Panc1 (cell line): ENCODE results near the gene USP3. TPM values are rescaled to one million over a fixed set of nuclear protein-coding genes. Genes with fewer than 3 reads are reported as not detected.

ENCODE experiments used
- ATAC-seq: fragments of 200-7000 bp; cut with Tn5 transposase; 2 replicates; pipeline ENCODE4 v1.9.1; 2020; ENCODE audit warnings: mild to moderate bottlenecking, moderate library complexity
- BruUV-seq: library from RNA; stranded (reverse); fragments of 400-500 nt; replicated peaks from 2 replicates; lab custom pipeline; 2021; lab: Mats Ljungman, UMichigan
- CTCF ChIA-PET: fragments of 300-600 bp; sonication (Branson Sonifier 250); formaldehyde crosslinking; loops from one replicate; lab custom pipeline; 2022; ENCODE audit warnings: antibody characterized with exemption; lab: Charles Lee
- POLR2A ChIA-PET: fragments of 300-600 bp; sonication (Branson Sonifier 250); formaldehyde crosslinking; loops from one replicate; lab custom pipeline; 2022; ENCODE audit warnings: antibody characterized with exemption; lab: Charles Lee
- DNase-seq: peaks from one replicate; pipeline ENCODE4 v3.0.0-alpha.2; 2010; ENCODE audit warnings: low read depth, low spot score
- H3K27ac ChIP-seq: 2 replicates; pipeline ENCODE4 v1.5.1; 2011; ENCODE audit warnings: mild to moderate bottlenecking, low read length, inconsistent platforms
- H3K27me3 ChIP-seq: fragments of 200-500 bp; sonication (Bioruptor generic); 2 replicates; pipeline ENCODE4 v1.6.0; 2014; ENCODE audit warnings: low read length, inconsistent platforms; ENCODE audit not compliant: control insufficient read depth, insufficient read depth
- H3K36me3 ChIP-seq: fragments of 200-500 bp; sonication (Bioruptor generic); 2 replicates; pipeline ENCODE4 v1.5.1; 2014; ENCODE audit warnings: inconsistent platforms, mild to moderate bottlenecking, low read length, moderate library complexity; ENCODE audit not compliant: control insufficient read depth, insufficient read depth
- H3K4me1 ChIP-seq: 2 replicates; pipeline ENCODE4 v1.5.1; 2011; ENCODE audit warnings: inconsistent platforms, mild to moderate bottlenecking, low read length, moderate library complexity; ENCODE audit not compliant: control insufficient read depth, insufficient read depth
- H3K4me3 ChIP-seq, 2 experiments: 2 replicates each; pipeline ENCODE4 v1.5.1; 2011 to 2012; ENCODE audit warnings: low read depth in 2 of 2, low read length in 2 of 2, mild to moderate bottlenecking in 2 of 2, inconsistent platforms in 1 of 2, moderate library complexity in 1 of 2
- H3K9me3 ChIP-seq: fragments of 200-500 bp; sonication (Bioruptor generic); 2 replicates; pipeline ENCODE4 v1.5.1; 2014; ENCODE audit warnings: low read depth, mild to moderate bottlenecking, inconsistent platforms, low read length, moderate library complexity; ENCODE audit not compliant: control insufficient read depth, insufficient read depth
- POLR2AphosphoS5 ChIP-seq: IDR thresholded peaks from 2 replicates; pipeline ENCODE4 v1.6.1; 2012; ENCODE audit warnings: mild to moderate bottlenecking, low read depth, low read length, moderate library complexity
- SIN3A ChIP-seq: IDR thresholded peaks from 2 replicates; pipeline ENCODE4 v1.6.1; 2012; ENCODE audit warnings: low read depth, mild to moderate bottlenecking, low read length, moderate library complexity, borderline replicate concordance; ENCODE audit not compliant: insufficient read depth
- TCF7L2 ChIP-seq: IDR thresholded peaks from 2 replicates; pipeline ENCODE4 v1.6.1; 2011; ENCODE audit warnings: mild to moderate bottlenecking, low read depth, low read length, inconsistent platforms
- in situ Hi-C: cut with HindIII; loops from 2 replicates; pipeline ENCODE4 v1.10.0; 2016; ENCODE audit warnings: low sequenced_read_pairs, low pct_unique_long_range_greater_than_20kb
- intact Hi-C: fragments of 100-400 bp; cut with micrococcal nuclease; formaldehyde crosslinking; loops from one replicate; pipeline ENCODE4 v1.10.0; 2022; ENCODE audit not compliant: unreplicated experiment
- total RNA-seq: library from RNA; stranded (reverse); gene quantifications from one replicate; pipeline ENCODE4 v1.2.1, GENCODE V29; 2021; ENCODE audit not compliant: unreplicated experiment
- TF ChIP-seq, protein P1 (sequence below), 2 experiments: IDR thresholded peaks; 2 replicates each; pipeline ENCODE4 v1.6.1; 2011 to 2012; ENCODE audit warnings: low read depth in 2 of 2, control low read depth in 1 of 2, low read length in 1 of 2, mild to moderate bottlenecking in 1 of 2, moderate library complexity in 1 of 2; ENCODE audit not compliant: insufficient read depth in 1 of 2
- TF ChIP-seq, protein P2 (sequence below): fragments of 450-650 bp; IDR thresholded peaks from 2 replicates; pipeline ENCODE4 v1.5.1; 2017; ENCODE audit warnings: mild to moderate bottlenecking

The USP3 gene
- total RNA-seq, 1 experiment from 2014 or later, result 51.4 TPM

DNA sequence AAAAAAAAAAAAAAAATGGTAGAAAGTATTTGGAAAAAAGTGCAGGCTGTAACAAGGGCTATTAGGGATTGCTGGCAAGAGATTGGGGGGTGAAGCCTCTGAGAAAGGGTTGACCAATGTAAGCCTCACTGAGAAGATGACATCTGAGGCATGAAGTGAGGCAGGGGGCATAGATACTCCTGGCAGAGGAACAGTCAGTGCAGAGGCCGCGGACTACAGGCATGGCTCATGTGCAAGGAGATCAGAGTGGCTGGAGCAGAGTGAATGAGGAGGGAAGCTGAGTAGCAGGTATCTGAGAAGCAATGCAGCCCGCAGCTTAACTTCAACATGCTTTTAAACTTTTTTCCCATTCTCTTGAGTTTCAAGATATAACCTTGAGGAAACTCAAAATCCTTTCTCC, 98.2 kb downstream of the USP3 start:
- CTCF ChIA-PET, result no interaction called here
- in situ Hi-C loops (no loop called here), intact Hi-C loops (no loop called here)
- no peaks in the 10 kb centered on the region for H3K36me3 ChIP-seq
- POLR2A ChIA-PET, result no interaction called here
- H3K27ac ChIP-seq, result no peak overlapping the region
- no peak overlapping the region for H3K4me3 ChIP-seq
- no peak for ATAC-seq
- peaks cover 16% of the 10 kb centered on the region for H3K4me1 ChIP-seq
- no peak for TF ChIP-seq TCF7L2
- TF ChIP-seq, protein P1, sequence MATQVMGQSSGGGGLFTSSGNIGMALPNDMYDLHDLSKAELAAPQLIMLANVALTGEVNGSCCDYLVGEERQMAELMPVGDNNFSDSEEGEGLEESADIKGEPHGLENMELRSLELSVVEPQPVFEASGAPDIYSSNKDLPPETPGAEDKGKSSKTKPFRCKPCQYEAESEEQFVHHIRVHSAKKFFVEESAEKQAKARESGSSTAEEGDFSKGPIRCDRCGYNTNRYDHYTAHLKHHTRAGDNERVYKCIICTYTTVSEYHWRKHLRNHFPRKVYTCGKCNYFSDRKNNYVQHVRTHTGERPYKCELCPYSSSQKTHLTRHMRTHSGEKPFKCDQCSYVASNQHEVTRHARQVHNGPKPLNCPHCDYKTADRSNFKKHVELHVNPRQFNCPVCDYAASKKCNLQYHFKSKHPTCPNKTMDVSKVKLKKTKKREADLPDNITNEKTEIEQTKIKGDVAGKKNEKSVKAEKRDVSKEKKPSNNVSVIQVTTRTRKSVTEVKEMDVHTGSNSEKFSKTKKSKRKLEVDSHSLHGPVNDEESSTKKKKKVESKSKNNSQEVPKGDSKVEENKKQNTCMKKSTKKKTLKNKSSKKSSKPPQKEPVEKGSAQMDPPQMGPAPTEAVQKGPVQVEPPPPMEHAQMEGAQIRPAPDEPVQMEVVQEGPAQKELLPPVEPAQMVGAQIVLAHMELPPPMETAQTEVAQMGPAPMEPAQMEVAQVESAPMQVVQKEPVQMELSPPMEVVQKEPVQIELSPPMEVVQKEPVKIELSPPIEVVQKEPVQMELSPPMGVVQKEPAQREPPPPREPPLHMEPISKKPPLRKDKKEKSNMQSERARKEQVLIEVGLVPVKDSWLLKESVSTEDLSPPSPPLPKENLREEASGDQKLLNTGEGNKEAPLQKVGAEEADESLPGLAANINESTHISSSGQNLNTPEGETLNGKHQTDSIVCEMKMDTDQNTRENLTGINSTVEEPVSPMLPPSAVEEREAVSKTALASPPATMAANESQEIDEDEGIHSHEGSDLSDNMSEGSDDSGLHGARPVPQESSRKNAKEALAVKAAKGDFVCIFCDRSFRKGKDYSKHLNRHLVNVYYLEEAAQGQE (IDR thresholded peaks at IDR 0.05; ENCODE audit: insufficient read depth in 1 of 2, low read depth in 2 of 2, low read length in 1 of 2), result no peak
- DNase-seq, result no peak
- no peaks in the 10 kb centered on the region for H3K9me3 ChIP-seq
- no TSS peak for BruUV-seq
- H3K27me3 ChIP-seq, result no peaks in the 10 kb centered on the region

DNA sequence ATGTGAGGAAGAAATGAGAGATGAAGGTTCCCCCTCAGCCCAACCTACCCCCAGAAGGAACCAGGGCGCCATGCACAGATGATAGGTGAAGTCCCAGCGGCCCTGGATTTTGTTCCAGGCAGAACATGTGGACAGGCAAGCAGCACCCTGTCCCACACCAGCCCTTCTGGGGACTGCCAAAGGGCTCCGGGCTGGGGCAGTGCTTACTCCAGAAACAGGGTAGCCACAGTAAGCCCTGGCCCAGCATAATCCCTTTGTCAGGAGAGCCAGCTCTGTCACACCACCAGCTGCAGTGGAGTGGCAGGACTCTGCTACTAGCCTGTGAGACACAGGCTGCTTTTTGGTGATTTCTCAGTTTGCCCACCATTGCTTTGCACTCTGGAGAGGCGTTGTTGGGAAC, 99.1 kb downstream of the USP3 start:
- DNase-seq (no peak), ATAC-seq (no peak)
- ChIA-PET POLR2A (no interaction called here), CTCF (no interaction called here)
- TF ChIP-seq, protein P1 (IDR thresholded peaks at IDR 0.05; ENCODE audit: insufficient read depth in 1 of 2, low read depth in 2 of 2, low read length in 1 of 2), result no peak
- TF ChIP-seq, protein P2, sequence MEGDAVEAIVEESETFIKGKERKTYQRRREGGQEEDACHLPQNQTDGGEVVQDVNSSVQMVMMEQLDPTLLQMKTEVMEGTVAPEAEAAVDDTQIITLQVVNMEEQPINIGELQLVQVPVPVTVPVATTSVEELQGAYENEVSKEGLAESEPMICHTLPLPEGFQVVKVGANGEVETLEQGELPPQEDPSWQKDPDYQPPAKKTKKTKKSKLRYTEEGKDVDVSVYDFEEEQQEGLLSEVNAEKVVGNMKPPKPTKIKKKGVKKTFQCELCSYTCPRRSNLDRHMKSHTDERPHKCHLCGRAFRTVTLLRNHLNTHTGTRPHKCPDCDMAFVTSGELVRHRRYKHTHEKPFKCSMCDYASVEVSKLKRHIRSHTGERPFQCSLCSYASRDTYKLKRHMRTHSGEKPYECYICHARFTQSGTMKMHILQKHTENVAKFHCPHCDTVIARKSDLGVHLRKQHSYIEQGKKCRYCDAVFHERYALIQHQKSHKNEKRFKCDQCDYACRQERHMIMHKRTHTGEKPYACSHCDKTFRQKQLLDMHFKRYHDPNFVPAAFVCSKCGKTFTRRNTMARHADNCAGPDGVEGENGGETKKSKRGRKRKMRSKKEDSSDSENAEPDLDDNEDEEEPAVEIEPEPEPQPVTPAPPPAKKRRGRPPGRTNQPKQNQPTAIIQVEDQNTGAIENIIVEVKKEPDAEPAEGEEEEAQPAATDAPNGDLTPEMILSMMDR, result no peak
- no peak for TF ChIP-seq TCF7L2
- no peak for TF ChIP-seq POLR2AphosphoS5
- no peak for TF ChIP-seq SIN3A
- Histone ChIP-seq H3K36me3 (peaks cover 2% of the 10 kb centered on the region; the same call in 1 of the 2 replicates), H3K4me1 (peaks cover 14% of the 10 kb centered on the region), H3K27ac (no peak overlapping the region), H3K9me3 (no peaks in the 10 kb centered on the region), H3K4me3 (no peak overlapping the region), H3K27me3 (no peaks in the 10 kb centered on the region)
- no TSS peak for BruUV-seq
- intact Hi-C loops (no loop called here), in situ Hi-C loops (no loop called here)
